ENCODE measurements around the gene FNDC8. TPM values are rescaled to one million over a fixed set of nuclear protein-coding genes. Genes with fewer than 3 reads are reported as not detected.
A peak's percentile ranks its signal among the peaks of the same experiment; 100 is the strongest.

FNDC8 gene
- total and polyA plus RNA-seq, 2 of the 8 experiments (the other 6 are each of a cell fraction or from before 2014, with no cell fraction given), result not detected

DNA sequence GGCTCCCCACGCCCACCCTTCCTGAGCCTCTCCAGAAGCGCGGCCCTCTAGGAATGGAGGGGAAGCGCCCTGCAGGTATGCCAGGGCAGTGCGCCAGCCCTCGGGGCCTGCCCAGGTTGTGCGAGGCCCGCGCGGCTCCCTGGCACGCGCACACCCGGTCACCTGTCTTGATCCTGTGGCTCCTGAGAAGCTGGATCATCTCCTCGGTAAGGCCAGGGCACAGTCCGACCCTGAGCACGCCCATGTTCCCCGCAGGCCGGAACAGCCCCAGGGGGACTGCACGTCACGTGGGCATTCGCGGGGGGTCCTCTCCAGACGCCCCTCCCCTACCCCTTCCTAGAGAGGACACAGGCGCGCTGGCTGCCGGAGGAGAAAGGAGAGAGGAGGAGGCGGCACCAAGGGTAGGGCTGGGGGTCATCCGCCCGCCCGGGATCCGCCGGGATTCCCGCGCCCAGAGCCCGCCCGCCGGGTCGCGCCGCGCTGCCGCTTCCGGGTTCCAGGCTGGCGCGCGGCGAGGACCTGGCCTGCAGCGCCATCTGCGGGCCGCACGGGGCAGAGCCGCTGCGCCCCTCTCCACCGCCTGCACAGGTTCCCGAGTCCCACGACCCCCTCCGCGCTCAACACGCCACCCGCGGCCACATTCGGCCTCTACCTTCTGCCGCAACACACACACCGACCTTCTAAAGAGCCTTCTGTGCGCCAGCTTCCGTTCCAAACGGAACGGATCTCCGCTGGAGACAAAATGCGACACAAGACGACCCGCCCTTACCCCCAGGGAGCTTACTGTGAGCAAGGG lies 1.8 kb upstream of the FNDC8 start, which contains the start of gene RAD51D (continued):
- TF ChIP-seq, protein P1, sequence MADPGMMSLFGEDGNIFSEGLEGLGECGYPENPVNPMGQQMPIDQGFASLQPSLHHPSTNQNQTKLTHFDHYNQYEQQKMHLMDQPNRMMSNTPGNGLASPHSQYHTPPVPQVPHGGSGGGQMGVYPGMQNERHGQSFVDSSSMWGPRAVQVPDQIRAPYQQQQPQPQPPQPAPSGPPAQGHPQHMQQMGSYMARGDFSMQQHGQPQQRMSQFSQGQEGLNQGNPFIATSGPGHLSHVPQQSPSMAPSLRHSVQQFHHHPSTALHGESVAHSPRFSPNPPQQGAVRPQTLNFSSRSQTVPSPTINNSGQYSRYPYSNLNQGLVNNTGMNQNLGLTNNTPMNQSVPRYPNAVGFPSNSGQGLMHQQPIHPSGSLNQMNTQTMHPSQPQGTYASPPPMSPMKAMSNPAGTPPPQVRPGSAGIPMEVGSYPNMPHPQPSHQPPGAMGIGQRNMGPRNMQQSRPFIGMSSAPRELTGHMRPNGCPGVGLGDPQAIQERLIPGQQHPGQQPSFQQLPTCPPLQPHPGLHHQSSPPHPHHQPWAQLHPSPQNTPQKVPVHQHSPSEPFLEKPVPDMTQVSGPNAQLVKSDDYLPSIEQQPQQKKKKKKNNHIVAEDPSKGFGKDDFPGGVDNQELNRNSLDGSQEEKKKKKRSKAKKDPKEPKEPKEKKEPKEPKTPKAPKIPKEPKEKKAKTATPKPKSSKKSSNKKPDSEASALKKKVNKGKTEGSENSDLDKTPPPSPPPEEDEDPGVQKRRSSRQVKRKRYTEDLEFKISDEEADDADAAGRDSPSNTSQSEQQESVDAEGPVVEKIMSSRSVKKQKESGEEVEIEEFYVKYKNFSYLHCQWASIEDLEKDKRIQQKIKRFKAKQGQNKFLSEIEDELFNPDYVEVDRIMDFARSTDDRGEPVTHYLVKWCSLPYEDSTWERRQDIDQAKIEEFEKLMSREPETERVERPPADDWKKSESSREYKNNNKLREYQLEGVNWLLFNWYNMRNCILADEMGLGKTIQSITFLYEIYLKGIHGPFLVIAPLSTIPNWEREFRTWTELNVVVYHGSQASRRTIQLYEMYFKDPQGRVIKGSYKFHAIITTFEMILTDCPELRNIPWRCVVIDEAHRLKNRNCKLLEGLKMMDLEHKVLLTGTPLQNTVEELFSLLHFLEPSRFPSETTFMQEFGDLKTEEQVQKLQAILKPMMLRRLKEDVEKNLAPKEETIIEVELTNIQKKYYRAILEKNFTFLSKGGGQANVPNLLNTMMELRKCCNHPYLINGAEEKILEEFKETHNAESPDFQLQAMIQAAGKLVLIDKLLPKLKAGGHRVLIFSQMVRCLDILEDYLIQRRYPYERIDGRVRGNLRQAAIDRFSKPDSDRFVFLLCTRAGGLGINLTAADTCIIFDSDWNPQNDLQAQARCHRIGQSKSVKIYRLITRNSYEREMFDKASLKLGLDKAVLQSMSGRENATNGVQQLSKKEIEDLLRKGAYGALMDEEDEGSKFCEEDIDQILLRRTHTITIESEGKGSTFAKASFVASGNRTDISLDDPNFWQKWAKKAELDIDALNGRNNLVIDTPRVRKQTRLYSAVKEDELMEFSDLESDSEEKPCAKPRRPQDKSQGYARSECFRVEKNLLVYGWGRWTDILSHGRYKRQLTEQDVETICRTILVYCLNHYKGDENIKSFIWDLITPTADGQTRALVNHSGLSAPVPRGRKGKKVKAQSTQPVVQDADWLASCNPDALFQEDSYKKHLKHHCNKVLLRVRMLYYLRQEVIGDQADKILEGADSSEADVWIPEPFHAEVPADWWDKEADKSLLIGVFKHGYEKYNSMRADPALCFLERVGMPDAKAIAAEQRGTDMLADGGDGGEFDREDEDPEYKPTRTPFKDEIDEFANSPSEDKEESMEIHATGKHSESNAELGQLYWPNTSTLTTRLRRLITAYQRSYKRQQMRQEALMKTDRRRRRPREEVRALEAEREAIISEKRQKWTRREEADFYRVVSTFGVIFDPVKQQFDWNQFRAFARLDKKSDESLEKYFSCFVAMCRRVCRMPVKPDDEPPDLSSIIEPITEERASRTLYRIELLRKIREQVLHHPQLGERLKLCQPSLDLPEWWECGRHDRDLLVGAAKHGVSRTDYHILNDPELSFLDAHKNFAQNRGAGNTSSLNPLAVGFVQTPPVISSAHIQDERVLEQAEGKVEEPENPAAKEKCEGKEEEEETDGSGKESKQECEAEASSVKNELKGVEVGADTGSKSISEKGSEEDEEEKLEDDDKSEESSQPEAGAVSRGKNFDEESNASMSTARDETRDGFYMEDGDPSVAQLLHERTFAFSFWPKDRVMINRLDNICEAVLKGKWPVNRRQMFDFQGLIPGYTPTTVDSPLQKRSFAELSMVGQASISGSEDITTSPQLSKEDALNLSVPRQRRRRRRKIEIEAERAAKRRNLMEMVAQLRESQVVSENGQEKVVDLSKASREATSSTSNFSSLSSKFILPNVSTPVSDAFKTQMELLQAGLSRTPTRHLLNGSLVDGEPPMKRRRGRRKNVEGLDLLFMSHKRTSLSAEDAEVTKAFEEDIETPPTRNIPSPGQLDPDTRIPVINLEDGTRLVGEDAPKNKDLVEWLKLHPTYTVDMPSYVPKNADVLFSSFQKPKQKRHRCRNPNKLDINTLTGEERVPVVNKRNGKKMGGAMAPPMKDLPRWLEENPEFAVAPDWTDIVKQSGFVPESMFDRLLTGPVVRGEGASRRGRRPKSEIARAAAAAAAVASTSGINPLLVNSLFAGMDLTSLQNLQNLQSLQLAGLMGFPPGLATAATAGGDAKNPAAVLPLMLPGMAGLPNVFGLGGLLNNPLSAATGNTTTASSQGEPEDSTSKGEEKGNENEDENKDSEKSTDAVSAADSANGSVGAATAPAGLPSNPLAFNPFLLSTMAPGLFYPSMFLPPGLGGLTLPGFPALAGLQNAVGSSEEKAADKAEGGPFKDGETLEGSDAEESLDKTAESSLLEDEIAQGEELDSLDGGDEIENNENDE (IDR thresholded peaks at IDR 0.05; ENCODE audit: insufficient replicate concordance, low read length), result no peak
- TF ChIP-seq, protein P2, sequence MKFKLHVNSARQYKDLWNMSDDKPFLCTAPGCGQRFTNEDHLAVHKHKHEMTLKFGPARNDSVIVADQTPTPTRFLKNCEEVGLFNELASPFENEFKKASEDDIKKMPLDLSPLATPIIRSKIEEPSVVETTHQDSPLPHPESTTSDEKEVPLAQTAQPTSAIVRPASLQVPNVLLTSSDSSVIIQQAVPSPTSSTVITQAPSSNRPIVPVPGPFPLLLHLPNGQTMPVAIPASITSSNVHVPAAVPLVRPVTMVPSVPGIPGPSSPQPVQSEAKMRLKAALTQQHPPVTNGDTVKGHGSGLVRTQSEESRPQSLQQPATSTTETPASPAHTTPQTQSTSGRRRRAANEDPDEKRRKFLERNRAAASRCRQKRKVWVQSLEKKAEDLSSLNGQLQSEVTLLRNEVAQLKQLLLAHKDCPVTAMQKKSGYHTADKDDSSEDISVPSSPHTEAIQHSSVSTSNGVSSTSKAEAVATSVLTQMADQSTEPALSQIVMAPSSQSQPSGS (IDR thresholded peaks at IDR 0.05; ENCODE audit: low read length), result no peak
- no peak for TF ChIP-seq SUZ12 (IDR thresholded peaks at IDR 0.05; ENCODE audit: low read length)
- no peak for TF ChIP-seq JUN (IDR thresholded peaks at IDR 0.05; ENCODE audit: low read depth, low read length)
- TF ChIP-seq SIRT6 (IDR thresholded peaks at IDR 0.05; ENCODE audit: low read length), result no peak
- no peak for TF ChIP-seq MAFK (IDR thresholded peaks at IDR 0.05; ENCODE audit: low read depth, low read length)
- peak; percentile 43; the same call in 1 of the 2 replicates for TF ChIP-seq GABPA (IDR thresholded peaks at IDR 0.05; ENCODE audit: borderline replicate concordance, insufficient read depth, low read length)
- TF ChIP-seq CEBPB (IDR thresholded peaks at IDR 0.05; ENCODE audit: low read depth, low read length), result no peak
- TF ChIP-seq POLR2AphosphoS5 (IDR thresholded peaks at IDR 0.05; ENCODE audit: low read depth, low read length), result no peak; the same call in 1 of the 2 replicates
